ENCODE data around the gene FBN1. TPM values are rescaled to one million over a fixed set of nuclear protein-coding genes. Genes with fewer than 3 reads are reported as not detected.

The FBN1 gene
- total and polyA plus RNA-seq, 7 donors = 1.2 to 173 (median 57.0) TPM

DNA sequence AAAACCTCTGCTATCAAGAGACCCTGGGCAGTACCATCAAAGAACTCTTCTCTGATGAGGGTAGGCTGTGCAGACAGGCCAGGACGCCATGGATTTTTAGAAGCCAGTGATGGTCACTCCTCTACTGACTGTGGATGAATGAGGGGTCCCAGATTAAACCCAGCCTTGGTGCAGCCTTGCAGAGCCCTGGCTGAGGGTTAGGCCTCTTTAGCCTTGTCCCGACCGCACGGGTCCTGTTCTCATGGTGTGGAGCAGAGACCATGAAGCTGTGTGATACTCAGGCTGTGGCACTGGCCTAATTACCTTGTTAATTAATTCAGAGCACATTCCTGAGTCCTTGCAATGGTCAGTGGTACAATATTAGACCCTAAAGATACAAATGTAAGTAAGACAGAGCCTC, 71.7 kb downstream of the FBN1 start:
- no peaks in the 10 kb centered on the region for H3K36me3 ChIP-seq
- intact Hi-C loops (cut with DNase I) = no loop called here
- H3K27ac ChIP-seq = no peak overlapping the region
- H3K4me3 ChIP-seq = no peak overlapping the region
- H3K27me3 ChIP-seq = no peaks in the 10 kb centered on the region
- H3K9me3 ChIP-seq = no peaks in the 10 kb centered on the region
- WGBS, 2 donors = 94 to 95% methylated on average over 4 of the region's 4 CpGs
- TF ChIP-seq POLR2A (IDR thresholded peaks at IDR 0.05) = no peak
- DNase-seq = no peak
- H3K4me1 ChIP-seq = peaks cover 0 to 3% (median 0%) of the 10 kb centered on the region in 4 donors

GRCh38 chr15:48572823-48573222, 72.7 kb downstream of the FBN1 start:
- H3K27me3 ChIP-seq = no peaks in the 10 kb centered on the region
- no peak overlapping the region for H3K4me3 ChIP-seq
- no peak overlapping the region for H3K27ac ChIP-seq
- WGBS, 2 donors = 88 to 92% methylated on average over 5 of the region's 5 CpGs
- H3K4me1 ChIP-seq = peaks cover 0 to 3% (median 0%) of the 10 kb centered on the region in 4 donors
- intact Hi-C loops (cut with DNase I) = no loop called here
- H3K9me3 ChIP-seq = no peaks in the 10 kb centered on the region
- no peak for TF ChIP-seq POLR2A (IDR thresholded peaks at IDR 0.05)
- TF ChIP-seq EP300 (IDR thresholded peaks at IDR 0.05) = no peak
- TF ChIP-seq POLR2AphosphoS5 (IDR thresholded peaks at IDR 0.05) = no peak
- TF ChIP-seq, protein P1, sequence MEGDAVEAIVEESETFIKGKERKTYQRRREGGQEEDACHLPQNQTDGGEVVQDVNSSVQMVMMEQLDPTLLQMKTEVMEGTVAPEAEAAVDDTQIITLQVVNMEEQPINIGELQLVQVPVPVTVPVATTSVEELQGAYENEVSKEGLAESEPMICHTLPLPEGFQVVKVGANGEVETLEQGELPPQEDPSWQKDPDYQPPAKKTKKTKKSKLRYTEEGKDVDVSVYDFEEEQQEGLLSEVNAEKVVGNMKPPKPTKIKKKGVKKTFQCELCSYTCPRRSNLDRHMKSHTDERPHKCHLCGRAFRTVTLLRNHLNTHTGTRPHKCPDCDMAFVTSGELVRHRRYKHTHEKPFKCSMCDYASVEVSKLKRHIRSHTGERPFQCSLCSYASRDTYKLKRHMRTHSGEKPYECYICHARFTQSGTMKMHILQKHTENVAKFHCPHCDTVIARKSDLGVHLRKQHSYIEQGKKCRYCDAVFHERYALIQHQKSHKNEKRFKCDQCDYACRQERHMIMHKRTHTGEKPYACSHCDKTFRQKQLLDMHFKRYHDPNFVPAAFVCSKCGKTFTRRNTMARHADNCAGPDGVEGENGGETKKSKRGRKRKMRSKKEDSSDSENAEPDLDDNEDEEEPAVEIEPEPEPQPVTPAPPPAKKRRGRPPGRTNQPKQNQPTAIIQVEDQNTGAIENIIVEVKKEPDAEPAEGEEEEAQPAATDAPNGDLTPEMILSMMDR (IDR thresholded peaks at IDR 0.05) = no peak
- no peak for DNase-seq
- H3K36me3 ChIP-seq = no peaks in the 10 kb centered on the region

- WGBS, 2 donors = 85 to 90% methylated on average over 2 of the region's 2 CpGs
- intact Hi-C loops (cut with DNase I) = no loop called here
- Histone ChIP-seq H3K4me3 (no peak overlapping the region), H3K27ac (no peak overlapping the region), H3K27me3 (no peaks in the 10 kb centered on the region), H3K36me3 (no peaks in the 10 kb centered on the region), H3K4me1 (peaks cover 0 to 4% (median 0%) of the 10 kb centered on the region in 4 donors), H3K9me3 (no peaks in the 10 kb centered on the region)
- no peak for DNase-seq
- TF ChIP-seq, protein P1 (IDR thresholded peaks at IDR 0.05) = no peak
- TF ChIP-seq POLR2AphosphoS5 (IDR thresholded peaks at IDR 0.05) = no peak
- no peak for TF ChIP-seq EP300 (IDR thresholded peaks at IDR 0.05)
- no peak for TF ChIP-seq POLR2A (IDR thresholded peaks at IDR 0.05)
Observed at GRCh38 chr15:48571510-48571909, 74.0 kb downstream of the FBN1 start.

GRCh38 chr15:48570822-48571221, 74.7 kb downstream of the FBN1 start:
- intact Hi-C loops (cut with DNase I) = no loop called here
- Histone ChIP-seq H3K4me3 (no peak overlapping the region), H3K36me3 (no peaks in the 10 kb centered on the region), H3K27me3 (no peaks in the 10 kb centered on the region), H3K9me3 (no peaks in the 10 kb centered on the region), H3K27ac (no peak overlapping the region), H3K4me1 (peaks cover 0 to 10% (median 3%) of the 10 kb centered on the region in 4 donors)
- DNase-seq = no peak
- 79 to 92% methylated on average over 1 of the region's 1 CpG for WGBS, 2 donors
- TF ChIP-seq POLR2A (IDR thresholded peaks at IDR 0.05) (no peak), EP300 (IDR thresholded peaks at IDR 0.05) (no peak), POLR2AphosphoS5 (IDR thresholded peaks at IDR 0.05) (no peak)

DNA sequence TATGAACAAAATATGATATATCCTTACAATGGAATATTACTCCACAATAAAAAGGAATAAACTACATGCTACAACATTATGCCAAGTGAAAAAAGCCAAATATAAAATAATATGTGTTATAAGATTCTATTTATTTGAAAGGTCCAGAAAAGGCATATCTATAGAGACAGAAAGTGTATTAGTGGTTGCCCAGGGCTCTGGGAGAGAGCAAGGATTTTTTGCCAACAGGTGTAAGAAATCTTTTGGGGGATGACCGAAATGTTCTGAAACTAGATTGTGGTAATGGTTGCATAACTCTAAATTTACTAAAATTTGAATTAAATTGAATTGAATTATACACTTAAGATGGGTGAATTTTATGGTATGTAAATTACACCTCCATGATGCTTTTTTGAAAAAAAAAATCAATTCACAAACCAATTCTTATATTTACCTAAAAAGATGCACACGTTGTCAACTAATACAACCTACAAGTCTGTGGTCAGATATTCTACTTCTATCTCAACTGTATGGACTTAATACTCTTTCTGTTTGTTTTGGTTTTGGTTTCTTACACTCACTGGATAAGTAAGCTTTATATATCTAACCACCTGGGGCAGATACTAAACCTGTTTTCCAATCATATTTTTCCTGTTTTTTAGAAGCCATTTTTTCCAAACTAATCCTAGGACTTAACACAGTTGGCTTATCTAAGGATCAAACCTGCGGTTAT, 75.8 kb downstream of the FBN1 start:
- H3K9me3 ChIP-seq = no peaks in the 10 kb centered on the region
- no peak for DNase-seq
- 72 to 81% methylated on average over 3 of the region's 3 CpGs for WGBS, 2 donors
- TF ChIP-seq POLR2A (IDR thresholded peaks at IDR 0.05) (no peak), EP300 (IDR thresholded peaks at IDR 0.05) (no peak), POLR2AphosphoS5 (IDR thresholded peaks at IDR 0.05) (no peak)
- TF ChIP-seq, protein P1 (IDR thresholded peaks at IDR 0.05) = no peak
- no peak overlapping the region for H3K4me3 ChIP-seq
- H3K27ac ChIP-seq = no peak overlapping the region
- intact Hi-C loops (cut with DNase I) = no loop called here
- no peaks in the 10 kb centered on the region for H3K36me3 ChIP-seq
- H3K4me1 ChIP-seq = peaks cover 0 to 11% (median 3%) of the 10 kb centered on the region in 4 donors
- no peaks in the 10 kb centered on the region for H3K27me3 ChIP-seq

All from sigmoid colon (tissue), 7 donors.